ENCODE data around the gene COG2.
"Not testable (repeated sequence)": the region's sequence is repeated elsewhere in the genome, so short reads cannot be mapped to it uniquely, and the experiment has no call there.

Gene COG2

GRCh38 chr1:230642263-230642959 lies at the start of gene COG2:
Gene COG2 (plus strand): TSS chr1:230642481. CDS start chr1:230642607, 126 bp downstream.
- DNase-seq (ENCODE audit: low read depth): peak; percentile 75
- H3K4me3 ChIP-seq (ENCODE audit: low read depth, low read length): peak within 1 kb of the TSS; percentile 88

DNA sequence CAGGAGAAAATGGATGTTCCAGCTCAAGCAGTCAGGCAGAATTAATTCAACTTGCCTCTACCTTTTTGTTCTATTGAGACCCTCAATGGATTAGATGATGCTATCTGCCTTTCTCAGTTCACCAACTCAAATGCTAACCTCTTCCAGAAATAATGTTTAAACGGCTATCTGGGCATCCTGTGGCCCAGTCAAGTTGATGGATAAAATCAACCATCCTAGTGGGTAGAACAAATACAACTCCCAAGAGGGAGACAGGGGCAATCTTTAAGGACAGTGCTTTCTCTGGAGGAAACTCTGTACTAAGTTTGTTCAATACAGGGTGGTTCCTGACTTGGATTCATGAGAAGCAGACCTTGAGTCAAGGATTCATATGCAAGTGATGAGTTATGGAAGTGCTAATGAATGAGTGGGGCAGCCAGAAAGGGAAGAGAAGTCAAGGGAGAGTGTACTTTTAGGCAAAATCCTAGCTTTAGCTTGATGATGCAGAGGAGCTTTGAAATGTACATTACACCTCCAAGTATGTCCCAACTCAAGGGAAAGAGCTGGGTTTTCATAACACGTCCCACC lies 49.4 kb upstream of the COG2 start:
- no peak for DNase-seq (ENCODE audit: low read depth)
- H3K4me3 ChIP-seq (ENCODE audit: low read depth, low read length): no peak overlapping the region

DNA sequence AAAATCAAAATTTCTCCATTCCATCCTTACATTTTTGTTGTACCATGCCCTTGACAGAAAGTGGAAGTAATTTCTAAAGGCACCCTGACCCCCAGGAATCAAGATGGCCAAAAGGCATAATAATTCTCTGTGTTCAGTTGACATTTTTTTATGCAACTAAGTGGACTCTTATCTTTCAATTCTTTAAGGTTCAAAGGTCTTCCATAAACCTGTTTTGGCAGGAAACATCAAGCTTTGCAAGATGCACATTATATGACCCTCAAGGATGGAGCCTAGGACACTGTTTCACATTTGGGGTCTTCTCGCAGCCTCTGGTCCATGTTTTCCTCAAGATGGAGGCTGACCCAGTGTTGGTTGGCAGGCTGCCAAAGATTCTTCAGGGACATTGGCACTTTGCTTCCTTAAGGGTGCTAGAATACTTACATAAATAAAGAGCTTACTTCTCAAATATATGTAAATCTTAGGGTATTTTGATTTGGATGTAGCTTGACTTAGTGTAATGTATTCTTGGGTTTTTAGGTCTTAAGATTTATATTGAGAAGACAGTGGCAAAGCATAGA lies 48.0 kb upstream of the COG2 start:
- no peak for DNase-seq (ENCODE audit: low read depth)
- H3K4me3 ChIP-seq (ENCODE audit: low read depth, low read length): no peak overlapping the region

DNA sequence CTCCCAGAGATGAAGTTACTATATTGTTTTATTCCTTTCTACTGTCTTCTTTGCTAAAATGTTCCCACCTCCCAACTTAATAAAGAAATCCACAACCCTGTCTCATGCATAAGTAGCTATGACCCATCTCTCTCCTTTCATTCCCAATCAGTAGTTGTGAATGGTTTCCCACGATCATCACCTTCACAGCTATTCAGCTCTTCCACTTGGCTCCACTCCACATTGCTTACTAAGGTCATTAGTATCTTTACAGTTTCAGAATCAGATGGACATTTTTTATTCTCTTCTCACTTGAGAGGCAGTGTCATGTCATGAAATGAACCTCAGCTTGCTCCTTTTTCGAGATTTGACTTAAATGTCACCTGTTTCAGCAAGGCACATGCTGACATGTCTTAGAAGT lies 47.1 kb upstream of the COG2 start:
- no peak for DNase-seq (ENCODE audit: low read depth)
- no peak overlapping the region for H3K4me3 ChIP-seq (ENCODE audit: low read depth, low read length)

- no peak overlapping the region for H3K4me3 ChIP-seq (ENCODE audit: low read depth, low read length)
- no peak for DNase-seq (ENCODE audit: low read depth)
These were observed 46.0 kb upstream of the COG2 start for GRCh38 chr1:230596306-230596705.

- no peak for DNase-seq (ENCODE audit: low read depth)
- no peak overlapping the region for H3K4me3 ChIP-seq (ENCODE audit: low read depth, low read length)
These were observed 43.5 kb upstream of the COG2 start for GRCh38 chr1:230598745-230599144.

DNA sequence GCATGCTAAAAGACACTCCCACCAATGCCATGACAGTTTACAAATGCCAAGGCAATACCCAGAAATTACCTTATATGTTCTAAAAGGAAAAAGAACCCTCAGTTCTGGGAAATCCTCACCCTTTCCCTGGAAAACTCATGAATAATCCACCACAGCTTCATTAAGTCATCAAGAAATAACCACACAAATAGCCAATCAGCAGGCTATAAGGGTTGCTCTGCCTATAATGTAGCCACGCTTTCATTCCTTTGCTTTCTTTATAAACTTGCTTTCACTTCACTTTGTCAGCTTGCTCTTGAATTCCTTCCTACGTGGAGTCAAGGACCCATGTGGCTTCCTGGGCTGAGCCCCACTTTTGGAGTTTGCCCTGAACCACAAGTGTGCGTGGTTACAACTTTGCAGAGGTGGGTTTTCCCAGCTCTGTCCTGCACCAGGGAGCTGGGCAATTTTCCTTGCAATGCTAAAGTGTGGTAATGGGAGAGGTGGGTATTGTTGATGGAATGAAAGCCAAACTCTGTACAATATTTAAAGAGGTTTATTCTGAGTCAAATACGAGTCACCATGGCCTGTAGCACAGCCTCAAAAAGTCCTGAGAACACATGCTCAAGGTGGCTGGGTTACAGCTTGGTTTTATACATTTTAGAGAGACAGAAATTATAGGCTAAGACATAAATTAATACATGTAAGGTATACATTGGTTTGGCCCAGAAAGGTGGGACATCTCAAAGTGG lies 42.2 kb upstream of the COG2 start:
- no peak for DNase-seq (ENCODE audit: low read depth)
- H3K4me3 ChIP-seq (ENCODE audit: low read depth, low read length): no peak overlapping the region

- not testable (repeated sequence) for H3K4me3 ChIP-seq (ENCODE audit: low read depth, low read length); DNase-seq (ENCODE audit: low read depth)
These were observed 41.5 kb upstream of the COG2 start for GRCh38 chr1:230600657-230601400.

DNA sequence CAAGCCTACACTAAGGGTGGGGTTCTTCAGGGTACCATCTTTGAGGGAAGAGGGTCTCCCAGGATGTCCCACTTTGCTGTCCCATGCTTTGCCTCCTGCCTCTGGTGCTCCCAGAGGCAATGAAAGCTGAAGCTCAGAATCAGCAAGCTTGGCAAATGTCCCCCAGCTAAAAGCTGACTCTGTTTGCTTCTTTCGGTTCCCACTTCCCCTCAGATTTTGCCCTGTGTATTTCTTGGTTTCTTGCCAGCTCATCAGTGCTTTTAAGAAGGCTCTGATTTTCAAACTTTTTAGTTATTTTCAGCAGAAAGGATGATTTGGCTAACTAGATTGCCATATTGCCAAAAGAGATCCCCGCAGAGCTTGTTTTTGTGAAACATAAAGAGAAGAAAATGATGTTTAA lies 33.1 kb upstream of the COG2 start:
- H3K4me3 ChIP-seq (ENCODE audit: low read depth, low read length): no peak overlapping the region
- DNase-seq (ENCODE audit: low read depth): no peak

- H3K4me3 ChIP-seq (ENCODE audit: low read depth, low read length): no peak overlapping the region
- no peak for DNase-seq (ENCODE audit: low read depth)
These were observed 31.7 kb upstream of the COG2 start for GRCh38 chr1:230610589-230610988.

- no peak for DNase-seq (ENCODE audit: low read depth)
- H3K4me3 ChIP-seq (ENCODE audit: low read depth, low read length): no peak overlapping the region
These were observed 31.0 kb upstream of the COG2 start for GRCh38 chr1:230611128-230611877.

GRCh38 chr1:230611878-230612235 lies 30.4 kb upstream of the COG2 start:
- no peak overlapping the region for H3K4me3 ChIP-seq (ENCODE audit: low read depth, low read length)
- no peak for DNase-seq (ENCODE audit: low read depth)

DNA sequence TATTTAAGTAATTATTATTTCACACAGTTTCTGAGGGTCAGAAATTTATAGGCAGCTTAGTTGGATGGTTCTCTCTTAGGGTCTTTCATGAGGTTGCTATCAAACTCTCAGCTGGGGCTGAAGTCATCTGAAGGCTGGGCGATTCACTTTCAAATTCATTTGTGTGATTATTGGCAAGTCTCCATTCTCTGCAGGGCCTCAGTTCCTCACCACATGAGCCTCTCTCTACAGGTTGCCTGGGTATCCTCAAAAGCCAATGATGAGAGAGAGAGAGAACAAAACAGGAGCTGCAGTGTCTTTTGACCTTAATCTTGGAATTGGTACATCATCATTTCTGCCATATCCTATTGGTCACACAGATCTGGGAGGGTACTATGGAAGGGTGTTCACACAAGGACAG lies 29.6 kb upstream of the COG2 start:
- no peak overlapping the region for H3K4me3 ChIP-seq (ENCODE audit: low read depth, low read length)

DNA sequence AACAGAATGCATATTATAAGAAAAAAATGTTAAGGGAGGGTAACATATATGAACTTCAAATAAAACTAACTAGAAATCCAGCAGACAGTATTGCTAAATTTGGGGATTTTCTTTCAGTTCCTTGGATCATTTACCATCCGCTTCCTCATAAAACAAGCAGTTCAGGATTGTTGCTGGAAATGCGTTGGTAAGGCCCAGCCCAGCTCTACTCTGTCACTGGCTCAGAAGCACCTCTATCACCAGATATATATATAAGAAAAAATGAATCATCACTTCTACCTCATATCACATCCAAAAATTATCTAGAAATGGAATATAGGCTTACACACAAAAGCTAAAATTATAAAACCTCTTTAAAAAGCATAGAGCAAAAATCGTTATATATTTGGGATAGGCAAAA lies 28.2 kb upstream of the COG2 start:
- no peak for DNase-seq (ENCODE audit: low read depth)
- no peak overlapping the region for H3K4me3 ChIP-seq (ENCODE audit: low read depth, low read length)

More for the DNA sequence above, 29.6 kb upstream of the COG2 start:
- no peak for DNase-seq (ENCODE audit: low read depth)

DNA sequence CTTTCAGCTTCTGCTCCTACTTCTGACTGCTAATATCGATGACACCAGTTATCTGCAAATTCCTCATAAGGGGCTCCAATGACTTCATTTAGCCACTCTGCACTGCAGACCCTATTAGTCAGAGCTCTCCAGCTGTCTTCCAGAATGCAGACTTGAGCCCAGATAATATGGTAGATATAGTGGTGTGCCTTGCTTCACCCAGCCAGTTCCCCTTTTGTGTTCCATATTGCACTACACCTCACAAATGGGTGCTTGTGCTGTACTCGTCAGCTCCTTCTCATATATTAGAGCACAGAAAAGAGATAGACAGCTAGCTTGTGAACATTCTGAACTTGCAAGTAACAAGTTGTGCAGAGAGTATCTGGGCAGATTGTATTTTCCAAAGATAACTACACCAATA lies 23.7 kb upstream of the COG2 start:
- no peak for DNase-seq (ENCODE audit: low read depth)
- H3K4me3 ChIP-seq (ENCODE audit: low read depth, low read length): no peak overlapping the region

GRCh38 chr1:230620649-230621323 lies 21.5 kb upstream of the COG2 start:
- DNase-seq (ENCODE audit: low read depth): no peak
- no peak overlapping the region for H3K4me3 ChIP-seq (ENCODE audit: low read depth, low read length)

DNA sequence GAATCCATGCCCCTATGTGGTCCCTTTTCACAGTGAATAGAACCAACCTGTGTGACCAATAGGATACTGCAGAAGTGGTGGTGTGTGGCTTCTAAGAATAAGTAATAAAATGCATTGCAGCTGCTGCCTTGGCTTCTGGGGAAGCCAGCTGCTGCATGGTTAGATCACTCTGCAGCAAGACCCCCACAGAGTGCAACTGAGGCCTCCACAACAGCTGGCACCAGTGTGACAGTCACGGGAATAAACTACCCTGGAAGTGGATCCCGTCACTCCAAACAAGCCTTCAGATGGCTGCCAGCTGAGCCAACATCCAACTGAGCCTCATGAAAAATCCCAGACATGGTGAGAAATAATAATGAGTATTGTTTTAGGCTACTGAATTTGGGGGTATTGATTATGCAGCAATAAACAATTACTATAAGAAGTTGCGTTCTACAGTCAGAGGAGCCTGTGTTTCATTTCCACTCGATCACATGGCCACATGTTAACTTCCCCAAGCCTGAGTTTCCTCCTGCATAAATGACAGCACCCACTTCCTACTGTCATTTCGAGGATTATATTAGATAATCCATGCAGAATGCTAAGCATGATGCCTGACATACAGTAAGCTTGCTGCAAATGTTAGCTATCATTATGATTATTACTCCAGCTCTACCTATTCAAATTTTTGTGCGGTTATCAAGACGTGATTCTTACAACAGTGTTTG lies 20.8 kb upstream of the COG2 start:
- DNase-seq (ENCODE audit: low read depth): peak; percentile 41
- no peak overlapping the region for H3K4me3 ChIP-seq (ENCODE audit: low read depth, low read length)

- H3K4me3 ChIP-seq (ENCODE audit: low read depth, low read length): no peak overlapping the region
- no peak for DNase-seq (ENCODE audit: low read depth)
These were observed 20.1 kb upstream of the COG2 start for GRCh38 chr1:230622151-230622550.

All from skeletal muscle cell (primary cell).